Activated CD8-positive, alpha-beta T cell treated with anti-CD3 and anti-CD28 coated beads, Interleukin-2, amount 10 ng/mL, durations not matched to agents 7 days and 5 days (primary cell): Measurements from ENCODE around the gene SCD5. TPM values are rescaled to one million over a fixed set of nuclear protein-coding genes. Genes with fewer than 3 reads are reported as not detected.

Experiments used
- ATAC-seq: fragments of 150-1000 bp; cut with Tn5 transposase; one replicate; pipeline ENCODE4 v1.10.0; 2021; ENCODE audit warnings: moderate library complexity
- CTCF ChIA-PET: fragments of 350-600 bp; sonication (Branson Sonifier 250); formaldehyde crosslinking; loops from one replicate; lab custom pipeline; 2021; ENCODE audit warnings: antibody characterized with exemption; lab: Charles Lee
- POLR2A ChIA-PET: fragments of 350-600 bp; sonication (Branson Sonifier 250); formaldehyde crosslinking; loops from one replicate; lab custom pipeline; 2021; ENCODE audit warnings: antibody characterized with exemption; lab: Charles Lee
- DNase-seq: peaks from one replicate; pipeline ENCODE4 v3.0.0-alpha.2; 2020
- H3K27ac Mint-ChIP-seq: one replicate; pipeline ENCODE4 v1.8.0; 2021; ENCODE audit warnings: mild to moderate bottlenecking, mixed read lengths
- H3K27me3 Mint-ChIP-seq: one replicate; pipeline ENCODE4 v1.8.0; 2021; ENCODE audit warnings: low read depth, mixed read lengths
- H3K36me3 Mint-ChIP-seq: one replicate; pipeline ENCODE4 v1.8.0; 2021; ENCODE audit warnings: low read depth, mixed read lengths
- H3K4me1 Mint-ChIP-seq: one replicate; pipeline ENCODE4 v1.8.0; 2021; ENCODE audit warnings: low read depth, mixed read lengths
- H3K4me3 Mint-ChIP-seq: one replicate; pipeline ENCODE4 v1.8.0; 2021; ENCODE audit warnings: mild to moderate bottlenecking, mixed read lengths
- H3K9me3 Mint-ChIP-seq: one replicate; pipeline ENCODE4 v1.8.0; 2022; ENCODE audit warnings: mixed read lengths; ENCODE audit not compliant: insufficient read depth
- total RNA-seq, 2 experiments: library from RNA; stranded (reverse); gene quantifications; one replicate each; pipeline ENCODE4 v1.2.3, GENCODE V29; 2021

SCD5 gene
- total RNA-seq, 2 experiments from 2014 or later = 2.9 to 3.1 TPM

DNA sequence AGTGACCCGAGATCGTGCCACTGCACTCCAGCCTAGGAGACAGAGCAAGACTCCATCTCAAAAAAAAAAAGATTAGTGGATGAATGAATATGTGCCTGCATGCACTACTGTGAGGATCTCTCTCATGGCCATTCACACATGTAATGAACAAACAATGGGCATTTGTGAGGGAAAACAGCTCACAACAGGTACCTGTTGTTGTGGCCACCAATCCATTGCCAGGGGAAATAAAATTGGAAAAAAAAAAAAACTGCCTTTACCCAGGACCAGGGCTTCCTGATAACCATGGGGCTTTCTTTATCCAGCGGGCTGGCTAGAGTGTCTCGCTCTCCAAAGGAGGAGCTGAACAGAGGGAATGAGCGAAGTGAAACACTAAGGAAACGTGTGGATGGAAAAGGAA is 7.4 kb downstream of the SCD5 start:
- H3K4me3 Mint-ChIP-seq = no peak overlapping the region
- POLR2A ChIA-PET = no interaction called here
- CTCF ChIA-PET = no interaction called here
- H3K4me1 Mint-ChIP-seq = no peaks in the 10 kb centered on the region
- ATAC-seq (no peak), DNase-seq (no peak)
- H3K27ac Mint-ChIP-seq = no peak overlapping the region
- no peaks in the 10 kb centered on the region for H3K36me3 Mint-ChIP-seq
- H3K9me3 Mint-ChIP-seq = no peaks in the 10 kb centered on the region
- H3K27me3 Mint-ChIP-seq = peaks cover 14% of the 10 kb centered on the region

DNA sequence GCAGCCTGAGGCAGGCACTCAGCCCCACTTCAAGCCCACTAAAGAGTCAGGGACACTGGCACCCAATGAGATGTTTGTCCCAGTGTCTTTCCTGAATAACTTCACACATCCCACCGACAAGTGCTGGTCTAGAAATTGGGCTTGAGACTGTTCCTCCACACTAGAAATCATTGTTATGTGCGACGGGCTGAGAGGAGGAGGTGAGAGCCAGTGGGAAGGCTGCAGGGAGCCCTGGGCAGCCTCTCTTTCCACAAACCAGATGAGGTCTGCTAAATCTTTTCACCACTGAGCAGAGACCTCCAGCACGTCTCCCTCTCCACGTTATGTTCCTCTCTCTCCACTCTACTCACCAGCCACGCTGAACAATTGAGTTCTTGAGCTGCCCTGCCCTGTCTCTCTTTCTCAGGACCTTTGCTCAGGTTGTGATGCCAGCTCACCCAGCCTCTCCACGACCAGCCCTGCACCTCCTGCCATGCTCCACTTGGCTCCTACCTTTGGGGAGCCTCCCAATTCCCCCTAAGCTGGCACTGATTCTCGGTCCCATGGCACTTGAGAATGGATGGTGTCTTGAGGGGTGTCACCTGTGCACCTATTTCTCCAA is 8.4 kb downstream of the SCD5 start:
- H3K4me1 Mint-ChIP-seq = no peaks in the 10 kb centered on the region
- DNase-seq (no peak), ATAC-seq (no peak)
- ChIA-PET POLR2A (no interaction called here), CTCF (no interaction called here)
- H3K27me3 Mint-ChIP-seq = peaks cover 18% of the 10 kb centered on the region
- H3K36me3 Mint-ChIP-seq = no peaks in the 10 kb centered on the region
- no peaks in the 10 kb centered on the region for H3K9me3 Mint-ChIP-seq
- no peak overlapping the region for H3K4me3 Mint-ChIP-seq
- no peak overlapping the region for H3K27ac Mint-ChIP-seq

DNA sequence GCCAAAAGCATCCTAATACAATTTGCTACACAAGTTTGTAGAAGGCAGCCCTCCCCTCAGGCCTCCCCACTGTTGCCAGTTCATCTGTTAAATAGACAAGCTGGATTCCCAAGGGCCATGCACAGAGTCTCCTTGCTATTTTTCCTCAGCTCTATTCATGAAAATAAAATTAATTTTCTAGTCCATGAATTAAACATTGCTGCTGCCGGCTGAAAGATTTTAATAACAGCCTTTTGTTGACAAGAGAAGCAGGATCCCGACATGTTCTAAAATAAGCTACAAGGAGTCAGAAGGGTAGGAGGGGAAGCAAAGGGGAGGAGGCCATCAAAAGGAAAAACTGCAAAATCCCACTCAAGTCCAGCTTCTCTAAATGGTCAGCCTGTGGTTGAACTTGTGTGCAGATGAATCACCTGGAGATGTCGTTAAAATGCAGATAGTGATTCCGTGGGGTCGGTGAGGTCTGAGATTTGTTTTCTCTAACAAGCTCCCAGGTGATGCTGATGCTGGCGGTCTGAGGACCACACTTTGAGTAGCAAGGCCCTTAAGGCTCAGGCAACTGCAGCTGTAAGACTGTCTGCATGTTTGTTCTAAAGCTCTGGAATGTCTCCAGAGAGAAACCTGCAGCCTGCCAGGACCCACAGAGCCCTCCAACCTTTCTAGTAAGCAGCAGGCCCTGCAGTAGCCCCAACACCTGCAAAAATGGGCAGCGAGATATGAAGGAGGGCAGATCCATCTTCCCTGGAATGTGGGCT is 9.4 kb downstream of the SCD5 start:
- Mint-ChIP-seq H3K9me3 (no peaks in the 10 kb centered on the region), H3K36me3 (no peaks in the 10 kb centered on the region), H3K27me3 (peaks cover 19% of the 10 kb centered on the region), H3K4me1 (no peaks in the 10 kb centered on the region), H3K27ac (no peak overlapping the region), H3K4me3 (no peak overlapping the region)
- no peak for ATAC-seq
- CTCF ChIA-PET = interaction anchor here (1.2 kb wide), 2 partner anchors 9 to 50 kb away, joined by 3 to 5 read pairs; partner anchors contain the start of gene SCD5
- POLR2A ChIA-PET = no interaction called here
- no peak for DNase-seq

DNA sequence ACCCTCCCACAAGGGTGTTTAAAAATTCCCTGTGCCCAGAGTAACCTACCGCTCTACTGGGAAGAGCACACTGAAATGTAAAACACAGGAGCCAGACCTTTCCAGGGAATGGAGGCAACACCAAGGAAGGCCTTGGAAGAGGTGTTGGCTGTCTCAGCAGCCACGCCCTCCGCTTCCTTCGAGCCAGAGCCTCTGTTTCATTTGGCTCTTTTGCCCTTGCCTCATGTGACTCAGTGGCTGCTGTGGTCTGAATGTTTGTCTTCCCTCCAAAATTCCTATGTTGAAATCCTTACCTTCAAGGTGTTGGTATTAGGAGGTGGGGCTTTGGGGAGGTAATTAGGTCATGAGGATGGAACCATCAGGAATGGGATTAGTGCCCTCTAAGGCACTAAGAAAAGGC is 11.3 kb downstream of the SCD5 start:
- Mint-ChIP-seq H3K4me3 (no peak overlapping the region), H3K4me1 (no peaks in the 10 kb centered on the region), H3K27ac (no peak overlapping the region), H3K27me3 (peaks cover 13% of the 10 kb centered on the region), H3K36me3 (no peaks in the 10 kb centered on the region), H3K9me3 (no peaks in the 10 kb centered on the region)
- ATAC-seq (no peak), DNase-seq (no peak)
- ChIA-PET POLR2A (no interaction called here), CTCF (no interaction called here)

DNA sequence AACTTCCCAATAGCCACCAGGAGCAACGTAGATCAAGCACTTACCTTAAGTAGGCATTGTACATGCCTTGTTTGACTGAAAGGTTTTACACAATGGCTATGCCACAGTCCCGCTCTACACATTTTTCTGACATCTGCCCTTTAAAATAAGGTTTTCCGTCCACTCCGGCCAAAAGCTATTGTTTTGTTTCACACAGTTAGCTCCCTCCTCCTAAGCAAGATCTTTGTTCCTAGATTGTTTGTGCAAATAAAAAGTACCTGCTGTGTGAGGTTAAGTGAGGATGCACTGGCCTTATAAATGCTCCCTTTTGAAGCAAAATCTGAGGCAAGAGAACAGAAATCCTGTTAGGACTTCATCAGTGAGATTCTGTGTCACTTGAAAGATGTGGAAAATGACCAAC is 11.8 kb downstream of the SCD5 start:
- no peaks in the 10 kb centered on the region for H3K9me3 Mint-ChIP-seq
- no peak for ATAC-seq
- H3K4me3 Mint-ChIP-seq = no peak overlapping the region
- no peak for DNase-seq
- POLR2A ChIA-PET = interaction anchor here (0.5 kb wide), 1 partner anchor 75 kb away, joined by 7 read pairs; no protein-coding TSS in a partner anchor
- no peak overlapping the region for H3K27ac Mint-ChIP-seq
- H3K27me3 Mint-ChIP-seq = peaks cover 13% of the 10 kb centered on the region
- H3K36me3 Mint-ChIP-seq = no peaks in the 10 kb centered on the region
- CTCF ChIA-PET = no interaction called here
- no peaks in the 10 kb centered on the region for H3K4me1 Mint-ChIP-seq

DNA sequence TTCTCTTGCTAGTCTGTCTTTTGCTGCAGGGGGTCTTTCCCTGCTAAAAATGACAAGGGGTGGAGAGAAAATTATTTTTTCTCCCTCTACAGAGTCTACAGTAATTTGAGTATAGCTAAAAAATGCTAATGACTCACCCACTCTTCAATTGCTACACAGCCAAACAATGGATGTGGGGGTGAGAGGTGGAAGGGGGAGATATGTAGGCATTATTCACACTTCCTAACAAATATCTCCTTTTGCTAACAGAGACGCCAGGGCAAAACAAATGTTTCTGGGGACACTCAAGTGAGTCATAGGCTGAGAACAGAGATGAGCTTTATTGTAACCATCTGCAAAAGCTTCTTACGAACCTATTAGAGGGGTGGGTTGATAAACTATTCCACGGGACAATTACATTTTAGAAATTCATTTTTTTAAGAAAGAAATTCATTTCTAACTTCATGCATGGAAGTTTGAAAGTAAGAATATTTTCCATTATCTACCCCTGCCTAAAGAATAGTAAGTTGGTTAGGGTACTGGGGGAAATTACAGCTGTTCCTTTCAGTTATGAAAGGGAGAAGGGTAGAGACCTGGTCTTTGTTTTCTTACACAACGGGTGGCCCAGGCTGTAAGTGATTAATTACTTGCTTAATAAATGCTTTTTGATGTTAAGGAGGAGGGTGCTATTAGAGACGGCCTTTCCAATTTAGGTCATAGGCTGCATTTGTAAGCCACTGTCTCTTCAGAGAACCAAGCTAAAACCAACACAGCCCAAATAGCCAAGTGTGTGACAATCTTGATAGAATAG is 12.8 kb downstream of the SCD5 start:
- POLR2A ChIA-PET = no interaction called here
- no peaks in the 10 kb centered on the region for H3K4me1 Mint-ChIP-seq
- no peaks in the 10 kb centered on the region for H3K9me3 Mint-ChIP-seq
- H3K4me3 Mint-ChIP-seq = no peak overlapping the region
- peaks cover 13% of the 10 kb centered on the region for H3K27me3 Mint-ChIP-seq
- H3K27ac Mint-ChIP-seq = no peak overlapping the region
- CTCF ChIA-PET = no interaction called here
- DNase-seq (no peak), ATAC-seq (no peak)
- no peaks in the 10 kb centered on the region for H3K36me3 Mint-ChIP-seq

DNA sequence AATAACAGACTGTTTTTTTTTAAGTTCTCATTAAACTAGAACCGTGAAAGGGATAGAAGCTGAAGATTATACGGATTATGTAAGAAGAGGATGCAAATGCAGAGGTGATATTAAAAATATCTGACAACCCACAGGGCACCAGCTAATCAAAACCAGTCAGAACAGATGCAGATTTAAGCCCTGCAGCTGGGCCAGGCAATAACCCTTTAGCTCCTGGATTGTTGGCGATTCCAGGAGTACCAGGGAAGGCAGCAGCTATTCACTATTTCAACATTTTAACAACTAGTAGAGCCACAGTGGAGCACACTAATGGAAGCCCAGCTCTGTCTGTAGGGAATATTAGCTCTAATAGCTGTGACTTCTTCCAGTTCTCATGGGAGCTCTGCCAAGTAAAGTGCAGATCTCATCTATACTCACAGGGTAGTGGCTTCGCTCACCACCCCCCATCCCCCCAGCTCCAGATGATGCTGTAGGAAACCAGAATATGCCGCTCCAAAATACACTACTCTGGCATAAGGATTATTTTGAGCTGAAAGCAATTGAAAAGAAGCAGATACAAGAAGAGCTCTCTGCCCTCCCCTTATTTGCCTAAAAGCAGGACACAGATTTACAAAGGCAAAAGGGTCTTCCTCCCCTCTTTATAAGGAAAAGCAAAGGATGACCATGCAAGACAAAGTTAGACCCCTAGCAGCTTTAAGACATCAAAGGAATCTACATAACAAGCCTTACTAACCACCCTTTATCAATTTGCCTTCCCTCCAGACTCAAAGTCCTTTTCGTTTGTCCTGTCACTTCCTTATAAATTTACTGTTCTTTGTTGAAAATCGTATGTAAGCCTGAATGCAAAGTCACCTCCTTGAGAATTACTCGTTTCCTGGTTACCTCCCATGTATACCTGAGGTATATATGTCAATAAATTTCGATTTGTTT is 13.7 kb downstream of the SCD5 start:
- ChIA-PET POLR2A (no interaction called here), CTCF (no interaction called here)
- no peaks in the 10 kb centered on the region for H3K36me3 Mint-ChIP-seq
- H3K27me3 Mint-ChIP-seq = peaks cover 13% of the 10 kb centered on the region
- H3K9me3 Mint-ChIP-seq = no peaks in the 10 kb centered on the region
- no peak overlapping the region for H3K4me3 Mint-ChIP-seq
- H3K4me1 Mint-ChIP-seq = no peaks in the 10 kb centered on the region
- ATAC-seq = no peak
- DNase-seq = no peak
- H3K27ac Mint-ChIP-seq = no peak overlapping the region

DNA sequence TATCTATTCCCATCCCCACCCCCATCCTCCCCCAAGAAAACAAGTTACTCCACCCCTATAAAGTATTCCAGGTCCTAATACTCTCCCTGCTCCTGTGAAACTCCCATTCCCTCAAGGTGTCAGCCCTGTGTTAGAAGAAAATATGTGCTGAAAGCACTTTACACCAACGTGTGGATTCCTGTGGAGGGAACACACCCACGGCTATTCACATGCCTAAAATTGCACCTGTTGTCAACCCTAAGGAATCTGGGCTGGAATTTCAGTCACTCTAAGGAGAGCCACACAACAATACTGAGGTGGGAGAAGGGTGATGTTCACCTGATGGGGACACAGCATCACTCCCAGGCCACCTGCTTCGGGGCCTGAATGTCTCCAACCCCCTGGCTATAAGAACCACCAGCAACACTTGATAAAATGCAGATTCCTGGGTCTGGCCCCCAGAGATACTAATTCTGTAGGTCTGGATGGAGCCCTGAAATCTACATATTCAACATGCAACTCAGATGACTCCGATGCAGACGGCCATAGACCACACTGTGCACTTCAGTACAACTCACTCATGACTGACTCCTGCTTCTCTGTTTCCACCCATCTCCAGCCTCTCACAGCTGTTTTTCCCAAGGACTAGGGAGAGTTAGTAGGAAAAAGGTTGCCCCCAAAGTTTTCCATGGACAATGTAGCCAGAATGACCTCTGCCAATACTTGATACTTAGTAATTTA is 15.8 kb downstream of the SCD5 start:
- POLR2A ChIA-PET = no interaction called here
- H3K4me1 Mint-ChIP-seq = no peaks in the 10 kb centered on the region
- H3K9me3 Mint-ChIP-seq = no peaks in the 10 kb centered on the region

DNA sequence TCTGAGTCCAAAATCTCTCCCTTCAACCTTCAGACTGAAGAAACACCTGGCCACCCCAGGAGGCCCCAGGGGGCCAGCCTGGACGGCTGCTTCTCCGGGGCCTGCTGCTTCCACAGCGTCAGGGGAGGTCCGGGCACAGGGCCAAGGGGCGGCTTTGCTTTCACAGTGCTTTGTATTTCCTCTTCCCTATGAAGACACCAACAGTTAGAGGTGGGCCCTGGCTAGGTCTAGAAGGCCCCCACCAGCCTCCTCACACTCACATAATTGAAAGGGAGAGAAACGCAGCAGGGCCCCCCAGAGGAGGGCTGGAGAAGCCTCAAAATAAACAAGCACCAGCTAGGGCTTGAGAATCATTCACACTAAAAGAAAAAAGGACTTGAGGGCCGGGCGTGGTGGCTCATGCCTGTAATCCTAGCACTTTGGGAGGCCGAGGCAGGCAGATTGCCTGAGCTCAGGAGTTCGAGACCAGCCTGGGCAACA is 17.8 kb downstream of the SCD5 start:
- CTCF ChIA-PET = no interaction called here
- no peak for DNase-seq
- H3K4me1 Mint-ChIP-seq = no peaks in the 10 kb centered on the region
- no peaks in the 10 kb centered on the region for H3K9me3 Mint-ChIP-seq
- H3K27me3 Mint-ChIP-seq = peaks cover 10% of the 10 kb centered on the region
- no peak for ATAC-seq
- H3K4me3 Mint-ChIP-seq = no peak overlapping the region
- H3K27ac Mint-ChIP-seq = no peak overlapping the region
- POLR2A ChIA-PET = no interaction called here
- no peaks in the 10 kb centered on the region for H3K36me3 Mint-ChIP-seq

More for the DNA sequence above, 15.8 kb downstream of the SCD5 start:
- DNase-seq = no peak
- peaks cover 13% of the 10 kb centered on the region for H3K27me3 Mint-ChIP-seq
- H3K4me3 Mint-ChIP-seq = no peak overlapping the region
- H3K36me3 Mint-ChIP-seq = no peaks in the 10 kb centered on the region
- no peak for ATAC-seq
- no peak overlapping the region for H3K27ac Mint-ChIP-seq
- CTCF ChIA-PET = no interaction called here

DNA sequence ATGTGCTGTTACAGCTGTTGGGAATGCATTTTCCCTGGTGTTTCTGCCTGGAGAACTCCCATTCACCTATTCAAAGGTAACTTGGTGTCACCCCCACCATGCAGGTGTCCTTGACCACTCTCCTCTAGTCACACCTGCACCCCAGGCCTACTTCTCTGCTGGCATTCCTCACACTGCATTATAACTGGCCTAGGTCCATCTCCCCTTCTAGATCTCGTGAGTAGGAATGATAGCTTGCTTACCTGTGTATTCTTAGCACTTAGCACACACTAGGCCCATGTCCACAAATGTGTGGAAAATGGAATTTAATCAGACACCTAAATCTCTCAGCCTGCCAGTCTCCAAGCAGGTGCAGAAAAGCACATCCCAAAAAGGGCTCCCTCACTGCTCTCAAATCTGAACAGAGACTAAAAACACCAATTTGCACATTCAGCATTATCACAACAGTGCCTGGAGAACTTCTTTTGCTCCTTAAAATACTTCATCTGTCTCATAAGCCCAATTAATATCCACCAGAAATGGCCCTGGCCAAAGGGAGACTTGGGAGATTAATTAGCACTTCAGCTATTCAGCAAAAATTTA is 18.3 kb downstream of the SCD5 start:
- peaks cover 7% of the 10 kb centered on the region for H3K27me3 Mint-ChIP-seq
- H3K36me3 Mint-ChIP-seq = no peaks in the 10 kb centered on the region
- no peak overlapping the region for H3K4me3 Mint-ChIP-seq
- no peak overlapping the region for H3K27ac Mint-ChIP-seq
- ChIA-PET POLR2A (no interaction called here), CTCF (no interaction called here)
- H3K9me3 Mint-ChIP-seq = no peaks in the 10 kb centered on the region
- DNase-seq (no peak), ATAC-seq (no peak)
- H3K4me1 Mint-ChIP-seq = no peaks in the 10 kb centered on the region

DNA sequence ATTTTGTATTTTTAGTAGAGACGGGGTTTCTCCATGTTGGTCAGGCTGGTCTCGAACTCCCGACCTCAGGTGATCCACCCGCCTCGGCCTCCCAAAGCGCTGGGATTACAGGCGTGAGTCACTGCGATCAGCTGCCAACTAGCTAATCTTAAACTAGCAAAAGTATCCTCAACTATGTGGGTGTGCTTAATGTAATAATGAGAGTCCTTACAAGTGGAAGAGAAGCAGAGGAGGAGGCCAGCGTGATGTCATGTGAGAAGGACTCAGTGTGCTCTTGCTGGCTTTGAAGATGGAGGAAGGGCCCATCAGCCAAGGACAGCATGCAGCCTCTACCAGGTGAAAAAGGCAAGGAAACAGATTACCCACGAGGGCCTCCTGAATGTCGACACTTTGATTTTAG is 19.6 kb downstream of the SCD5 start:
- Mint-ChIP-seq H3K27ac (no peak overlapping the region), H3K36me3 (no peaks in the 10 kb centered on the region), H3K4me1 (no peaks in the 10 kb centered on the region), H3K27me3 (no peaks in the 10 kb centered on the region), H3K9me3 (no peaks in the 10 kb centered on the region), H3K4me3 (no peak overlapping the region)
- no peak for ATAC-seq
- ChIA-PET CTCF (no interaction called here), POLR2A (no interaction called here)
- no peak for DNase-seq
